H1 (cell line): ENCODE data around the gene GTF3C2. TPM values are rescaled to one million over a fixed set of nuclear protein-coding genes. Genes with fewer than 3 reads are reported as not detected.

Source experiments
- CTCF ChIA-PET: fragments of 300-600 bp; sonication (Branson Sonifier 250); formaldehyde crosslinking; loops from one replicate; lab custom pipeline; 2021; ENCODE audit not compliant: partially characterized antibody; lab: Charles Lee
- POLR2A ChIA-PET: fragments of 300-600 bp; sonication (Branson Sonifier 250); formaldehyde crosslinking; loops from one replicate; lab custom pipeline; 2021; ENCODE audit warnings: inconsistent platforms; ENCODE audit not compliant: partially characterized antibody; lab: Charles Lee
- DNase-seq, 2 experiments: peaks; one replicate each; pipeline versions ENCODE4 v3.0.0 to v3.0.0-alpha.2; 2010 to 2022; ENCODE audit warnings: low spot score in 2 of 2, low read depth in 1 of 2, mixed read lengths in 1 of 2
- FAIRE-seq: peaks from 2 replicates; lab custom pipeline; 2011; peaks lifted over from hg19 to GRCh38; lab: Jason Lieb, UNC
- H2AFZ ChIP-seq: 2 replicates; pipeline ENCODE4 v1.8.1; 2012; ENCODE audit warnings: low read length, inconsistent platforms
- H2AK5ac ChIP-seq: 2 replicates; pipeline ENCODE4 v1.6.1; 2013; ENCODE audit warnings: low read depth, low read length
- H2BK120ac ChIP-seq: replicated peaks from 2 replicates; pipeline ENCODE3; 2013; ENCODE audit warnings: low read depth, low read length, inconsistent platforms
- H2BK12ac ChIP-seq: 2 replicates; pipeline ENCODE4 v1.6.1; 2013; ENCODE audit warnings: low read depth, low read length
- H2BK15ac ChIP-seq: 2 replicates; pipeline ENCODE4 v1.6.1; 2013; ENCODE audit warnings: low read length
- H2BK20ac ChIP-seq: 2 replicates; pipeline ENCODE4 v1.6.1; 2013; ENCODE audit warnings: low read length
- H2BK5ac ChIP-seq: 2 replicates; pipeline ENCODE4 v1.6.1; 2013; ENCODE audit warnings: low read depth, low read length
- H3K14ac ChIP-seq: 2 replicates; pipeline ENCODE4 v1.6.1; 2013; ENCODE audit warnings: inconsistent platforms; ENCODE audit not compliant: insufficient read length
- H3K18ac ChIP-seq: 2 replicates; pipeline ENCODE4 v1.6.1; 2013; ENCODE audit warnings: low read length; ENCODE audit errors: extremely low read depth
- H3K23ac ChIP-seq: 2 replicates; pipeline ENCODE4 v1.6.1; 2013; ENCODE audit warnings: inconsistent platforms; ENCODE audit not compliant: insufficient read length
- H3K23me2 ChIP-seq: 2 replicates; pipeline ENCODE4 v1.6.1; 2013; ENCODE audit warnings: low read depth, low read length
- H3K27ac ChIP-seq: 2 replicates; pipeline ENCODE4 v1.6.1; 2011; ENCODE audit warnings: low read depth, low read length, inconsistent platforms
- H3K27me3 ChIP-seq, 4 experiments: replicated peaks in 1 of 4; 1 replicate in 1 of 4; 2 replicates in 3 of 4; pipeline versions ENCODE4 v1.6.1 to v1.8.1; 2011 to 2013; ENCODE audit warnings: low read length in 3 of 4, mild to moderate bottlenecking in 3 of 4, inconsistent platforms in 2 of 4, mixed read lengths in 2 of 4, moderate library complexity in 1 of 4; ENCODE audit not compliant: control insufficient read depth in 3 of 4, insufficient read depth in 3 of 4; ENCODE audit errors: extremely low read depth in 1 of 4
- H3K36me3 ChIP-seq, 4 experiments: 2 replicates each; pipeline versions ENCODE4 v1.6.1 to v1.8.1; 2011 to 2013; ENCODE audit warnings: mild to moderate bottlenecking in 4 of 4, low read length in 3 of 4, moderate library complexity in 2 of 4, control low read depth in 1 of 4, inconsistent platforms in 1 of 4; ENCODE audit not compliant: insufficient read depth in 4 of 4, control insufficient read depth in 2 of 4
- H3K4ac ChIP-seq: replicated peaks from 2 replicates; pipeline ENCODE3; 2013; ENCODE audit warnings: low read length, low read depth, mixed read lengths, inconsistent platforms; ENCODE audit not compliant: insufficient read length
- H3K4me1 ChIP-seq, 4 experiments: replicated peaks in 1 of 4; 1 replicate in 1 of 4; 2 replicates in 3 of 4; pipeline versions ENCODE4 v1.6.1 to v1.8.1; 2011 to 2013; ENCODE audit warnings: low read length in 3 of 4, inconsistent platforms in 2 of 4, mixed read lengths in 1 of 4; ENCODE audit not compliant: insufficient read depth in 4 of 4, control insufficient read depth in 3 of 4
- H3K4me2 ChIP-seq, 2 experiments: 2 replicates each; pipeline versions ENCODE4 v1.6.1 to v1.8.1; 2011 to 2013; ENCODE audit warnings: low read depth in 2 of 2, low read length in 2 of 2, control low read depth in 1 of 2, inconsistent platforms in 1 of 2, mild to moderate bottlenecking in 1 of 2; ENCODE audit not compliant: insufficient read depth in 1 of 2
- H3K4me3 ChIP-seq, 4 experiments: fragments of 200-600, 300-600 bp in 1 of 4; sonication (generic), shearing (Covaris generic), sonication (Bioruptor Twin) in 1 of 4; 2 replicates each; pipeline versions ENCODE4 v1.5.1 to v1.8.1; 2011 to 2016; ENCODE audit warnings: low read length in 4 of 4, low read depth in 3 of 4, control low read depth in 2 of 4, inconsistent platforms in 2 of 4, mild to moderate bottlenecking in 2 of 4, mixed read lengths in 1 of 4, moderate library complexity in 1 of 4; ENCODE audit not compliant: insufficient read depth in 2 of 4; ENCODE audit errors: extremely low read depth in 1 of 4
- H3K56ac ChIP-seq: replicated peaks from 2 replicates; pipeline ENCODE3; 2013; ENCODE audit warnings: low read depth, mild to moderate bottlenecking, mixed read lengths, low read length, inconsistent platforms; ENCODE audit not compliant: insufficient read length
- H3K79me1 ChIP-seq: 2 replicates; pipeline ENCODE4 v1.6.1; 2013; ENCODE audit warnings: low read depth, low read length, control low read depth
- H3K79me2 ChIP-seq, 2 experiments: 2 replicates each; pipeline versions ENCODE4 v1.6.1 to v1.8.1; 2012 to 2013; ENCODE audit warnings: low read length in 2 of 2, mild to moderate bottlenecking in 2 of 2, inconsistent platforms in 1 of 2; ENCODE audit not compliant: insufficient read depth in 2 of 2, control insufficient read depth in 1 of 2
- H3K9ac ChIP-seq, 4 experiments: replicated peaks in 1 of 4; 1 replicate in 1 of 4; 2 replicates in 3 of 4; pipeline versions ENCODE4 v1.6.1 to v1.8.1; 2011 to 2013; ENCODE audit warnings: low read depth in 3 of 4, low read length in 3 of 4, control low read depth in 2 of 4, mild to moderate bottlenecking in 2 of 4, moderate library complexity in 2 of 4, inconsistent platforms in 1 of 4; ENCODE audit errors: extremely low read depth in 1 of 4
- H3K9me3 ChIP-seq, 2 experiments: 2 replicates each; pipeline versions ENCODE4 v1.6.1 to v1.8.1; 2012 to 2013; ENCODE audit warnings: mild to moderate bottlenecking in 2 of 2, moderate library complexity in 2 of 2, control low read depth in 1 of 2, inconsistent platforms in 1 of 2, low read depth in 1 of 2, low read length in 1 of 2, mixed read lengths in 1 of 2; ENCODE audit not compliant: insufficient read depth in 2 of 2
- H4K20me1 ChIP-seq, 2 experiments: replicated peaks in 1 of 2; 2 replicates each; pipeline versions ENCODE3 to v1.8.1; 2011 to 2013; ENCODE audit warnings: inconsistent platforms in 2 of 2, low read length in 2 of 2, mild to moderate bottlenecking in 1 of 2; ENCODE audit not compliant: insufficient read depth in 2 of 2, control insufficient read depth in 1 of 2
- H4K5ac ChIP-seq: 2 replicates; pipeline ENCODE4 v1.6.1; 2013; ENCODE audit warnings: low read length, low read depth, mixed read lengths, inconsistent platforms; ENCODE audit not compliant: insufficient read length
- H4K8ac ChIP-seq: 2 replicates; pipeline ENCODE4 v1.8.0; 2013; ENCODE audit warnings: mild to moderate bottlenecking, moderate library complexity, low read length, inconsistent platforms; ENCODE audit not compliant: insufficient read depth; ENCODE audit errors: extremely low read depth
- H4K91ac ChIP-seq: replicated peaks from 2 replicates; pipeline ENCODE3; 2013; ENCODE audit warnings: low read length, mixed read lengths, inconsistent platforms; ENCODE audit not compliant: insufficient read length
- CEBPB ChIP-seq: IDR thresholded peaks from 2 replicates; pipeline ENCODE4 v1.6.1; 2012; ENCODE audit warnings: low read depth, low read length
- CHD1 ChIP-seq: IDR thresholded peaks from 2 replicates; pipeline ENCODE4 v1.6.1; 2012; ENCODE audit warnings: low read depth, low read length, improper control_type of control experiment
- EGR1 ChIP-seq: IDR thresholded peaks from 2 replicates; pipeline ENCODE4 v1.6.1; 2011; ENCODE audit warnings: low read depth, low read length, borderline replicate concordance
- GABPA ChIP-seq: IDR thresholded peaks from 2 replicates; pipeline ENCODE4 v1.6.1; 2011; ENCODE audit warnings: mild to moderate bottlenecking, low read length, moderate library complexity, borderline replicate concordance; ENCODE audit not compliant: insufficient read depth
- KDM1A ChIP-seq: fragments of 200-600, 300-600 bp; sonication (generic); IDR thresholded peaks from 2 replicates; pipeline ENCODE4 v1.7.1; 2016; ENCODE audit warnings: mild to moderate bottlenecking, low read length, borderline replicate concordance
- MAX ChIP-seq: IDR thresholded peaks from 2 replicates; pipeline ENCODE4 v1.6.1; 2012; ENCODE audit warnings: inconsistent platforms
- PHF8 ChIP-seq: fragments of 200-600 bp; sonication (generic); conservative IDR thresholded peaks from 2 replicates; pipeline ENCODE4 v1.7.1; 2012; ENCODE audit warnings: low read depth, mild to moderate bottlenecking, inconsistent platforms, low read length, moderate library complexity
- RXRA ChIP-seq: IDR thresholded peaks from 2 replicates; pipeline ENCODE4 v1.6.1; 2011; ENCODE audit warnings: low read depth, mild to moderate bottlenecking, low read length, moderate library complexity; ENCODE audit not compliant: insufficient read depth
- SAP30 ChIP-seq: fragments of 300-600 bp; sonication (generic); IDR thresholded peaks from 2 replicates; pipeline ENCODE4 v1.7.1; 2012; ENCODE audit warnings: low read length, moderate library complexity, mild to moderate bottlenecking, inconsistent platforms; ENCODE audit not compliant: insufficient read depth, insufficient replicate concordance
- SIRT6 ChIP-seq: IDR thresholded peaks from one replicate; pipeline ENCODE4 v1.7.1; 2012; ENCODE audit warnings: low read length, inconsistent platforms
- SRF ChIP-seq: IDR thresholded peaks from 2 replicates; pipeline ENCODE4 v1.6.1; 2011; ENCODE audit warnings: mild to moderate bottlenecking, low read depth, low read length, moderate library complexity
- TAF7 ChIP-seq: optimal IDR thresholded peaks from 2 replicates; pipeline ENCODE3; 2011; ENCODE audit warnings: low read depth, mild to moderate bottlenecking, inconsistent platforms, low read length, moderate library complexity, borderline replicate concordance
- TEAD4 ChIP-seq: IDR thresholded peaks from 2 replicates; pipeline ENCODE4 v1.6.1; 2012; ENCODE audit warnings: low read depth, low read length, inconsistent platforms, mixed read lengths
- YY1 ChIP-seq: IDR thresholded peaks from 2 replicates; pipeline ENCODE4 v1.6.1; 2011; ENCODE audit warnings: low read depth, mild to moderate bottlenecking, low read length
- whole genome bisulfite sequencing, 2 experiments: shearing (Covaris generic) in 1 of 2; methylation state at CpG; one replicate each; pipeline versions ENCODE4 v1.1.6 to v1.1.7; 2013 to 2015; ENCODE audit warnings: low lambda C conversion rate in 2 of 2, mixed read lengths in 2 of 2, inconsistent platforms in 1 of 2, low coverage in 1 of 2, missing lambda C conversion rate in 1 of 2; ENCODE audit not compliant: insufficient replicate concordance in 2 of 2, insufficient coverage in 1 of 2, insufficient read length in 1 of 2; ENCODE audit errors: extremely low coverage in 1 of 2, missing lambda C conversion rate in 1 of 2; 5-methylcytosine and 5-hydroxymethylcytosine counted together
- polyA plus RNA-seq, 7 experiments: library from polyadenylated mRNA; depleted of rRNA in 3 of 7; stranded (reverse) in 5 of 7; unstranded in 2 of 7; fragments of >200 nt in 5 of 7; fragments of 200-250 nt in 2 of 7; gene quantifications; 1 replicate in 5 of 7; 2 replicates in 1 of 7; 4 replicates in 1 of 7; pipeline versions ENCODE4 v1.2.1 to v1.2.3, GENCODE V29; 2011 to 2013; ENCODE audit warnings: missing spikeins in 2 of 7, mixed read lengths in 2 of 7
- total RNA-seq: library from RNA; stranded (reverse); fragmentation: NEBNext Ultra II Directional; extraction: Animal tissue kit (Norgen Biotek cat#: 25700); gene quantifications from 2 replicates; pipeline ENCODE4 v1.2.1, GENCODE V29; 2021

The GTF3C2 gene
- total and polyA plus RNA-seq, 2 of the 8 experiments (the other 6 are each of a cell fraction or from before 2014, with no cell fraction given) = 118 to 127 TPM

- no peak overlapping the region for H3K23ac ChIP-seq
- peaks cover 0 to 12% (median 4%) of the 10 kb centered on the region in 4 experiments; a peak in 4 of 7 replicates for H3K4me1 ChIP-seq
- 88% methylated on average over 7 of the region's 7 CpGs; no CpG with 5 or more reads in 1 of the 2 experiments for WGBS, 2 experiments
- H2BK12ac ChIP-seq = no peak overlapping the region
- H3K27me3 ChIP-seq = no peaks in the 10 kb centered on the region
- no peak overlapping the region for H3K27ac ChIP-seq
- H3K9ac ChIP-seq = no peak overlapping the region
- H4K5ac ChIP-seq = no peak overlapping the region
- H2AK5ac ChIP-seq = no peak overlapping the region
- DNase-seq (no peak), FAIRE-seq (no peak)
- H2BK15ac ChIP-seq = no peak overlapping the region
- H4K91ac ChIP-seq = no peak overlapping the region
- H3K36me3 ChIP-seq = peaks cover 0 to 5% (median 3%) of the 10 kb centered on the region in 4 experiments; a peak in 3 of 8 replicates
- peaks cover 11 to 78% of the 10 kb centered on the region in 2 experiments; a peak in 3 of 4 replicates for H3K79me2 ChIP-seq
- no peak overlapping the region for H4K8ac ChIP-seq
- peaks cover 3% of the 10 kb centered on the region in 2 experiments for H4K20me1 ChIP-seq
- H3K4me2 ChIP-seq = peak overlapping the region in 1 of 2 experiments; percentile 62; a peak in 1 of 4 replicates
- H3K23me2 ChIP-seq = no peaks in the 10 kb centered on the region
- no peaks in the 10 kb centered on the region; the same call in 1 of the 2 replicates for H3K79me1 ChIP-seq
- no peak overlapping the region for H2AFZ ChIP-seq
- no peak overlapping the region for H2BK20ac ChIP-seq
- no peak overlapping the region for H3K18ac ChIP-seq
- H3K56ac ChIP-seq = no peak overlapping the region
- H3K14ac ChIP-seq = no peak overlapping the region
- H2BK5ac ChIP-seq = no peak overlapping the region
- H3K4ac ChIP-seq = no peak overlapping the region
- H2BK120ac ChIP-seq = no peak overlapping the region
- POLR2A ChIA-PET = interaction anchor here (1.0 to 9.5 kb wide), 7 partner anchors 11 to 55 kb away, joined by 3 to 135 read pairs (median 8); partner anchors contain the start of genes EIF2B4, MPV17, PPM1G and SNX17
- H3K4me3 ChIP-seq = peak overlapping the region in 1 of 4 experiments; percentile 86; a peak in 1 of 8 replicates
- H3K9me3 ChIP-seq = no peaks in the 10 kb centered on the region
- CTCF ChIA-PET = interaction anchor here (1.1 to 1.6 kb wide), 3 partner anchors 13 to 75 kb away, joined by 3 to 5 read pairs (median 5); partner anchors contain the start of genes EIF2B4 and SNX17
- no peak for TF ChIP-seq KDM1A
- no peak for TF ChIP-seq TEAD4
- no peak for TF ChIP-seq YY1
- TF ChIP-seq CHD1 = no peak
- no peak for TF ChIP-seq TAF7
- no peak for TF ChIP-seq CEBPB
- TF ChIP-seq SIRT6 = no peak
- no peak for TF ChIP-seq MAX
- TF ChIP-seq EGR1 = no peak
- no peak for TF ChIP-seq RXRA
- no peak for TF ChIP-seq GABPA
- TF ChIP-seq SRF = no peak
- TF ChIP-seq PHF8 = no peak
- TF ChIP-seq SAP30 = no peak
These were observed 2.0 kb downstream of the GTF3C2 start for GRCh38 chr2:27354597-27354927.
